COR-L47 (cell line): ENCODE measurements around the gene KCNMB4.

Experiments
- DNase-seq: peaks from one replicate; lab custom pipeline; 2025; lab: John Stamatoyannopoulos, UW

KCNMB4 gene

DNA sequence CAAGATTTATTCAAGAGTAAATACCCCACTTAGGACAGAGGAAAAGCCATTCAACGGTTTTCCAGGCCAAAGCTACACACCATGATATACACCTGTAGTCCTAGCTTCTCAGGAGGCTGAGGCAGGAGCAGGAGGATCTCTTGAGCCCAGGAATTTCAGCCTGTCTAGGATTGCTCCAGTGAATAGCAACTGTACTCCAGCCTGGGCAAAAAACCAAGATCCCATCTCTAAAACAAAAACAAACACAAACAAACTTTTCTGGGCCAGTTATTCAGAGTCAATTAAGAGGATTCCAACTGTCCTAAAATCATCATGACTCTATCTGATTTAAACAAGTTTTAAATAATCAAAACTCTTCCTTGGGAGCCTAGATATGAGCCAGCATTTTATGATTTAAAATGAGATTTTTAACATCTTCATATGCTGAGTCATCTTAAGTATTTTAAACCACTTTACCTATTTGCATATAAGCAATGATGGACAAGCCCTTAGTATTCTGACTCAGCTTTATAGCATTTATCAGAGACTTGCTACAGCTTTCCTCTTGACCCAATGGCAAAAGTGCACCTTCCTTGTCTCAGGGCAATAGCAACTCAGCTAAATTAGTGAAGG, 77.1 kb downstream of the KCNMB4 start:
- no peak for DNase-seq

DNA sequence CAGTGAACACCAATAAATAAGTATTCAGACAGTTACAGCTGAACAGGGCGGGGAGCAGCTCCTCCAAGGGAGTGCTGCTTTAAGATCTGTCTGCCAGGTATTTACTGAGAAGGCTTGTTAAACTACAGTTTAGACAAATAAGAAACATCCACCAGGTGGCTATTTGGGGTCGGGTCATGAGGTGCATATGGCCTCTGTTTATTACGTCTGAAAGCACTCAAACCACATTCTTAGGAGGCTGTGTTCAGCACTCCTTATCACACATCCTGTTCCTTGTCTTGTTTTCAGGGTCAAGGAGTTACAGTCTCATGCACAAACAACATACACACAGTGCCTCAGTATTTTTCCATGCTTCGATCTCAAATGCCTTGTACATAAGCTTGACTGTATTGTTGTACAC, 78.8 kb downstream of the KCNMB4 start:
- DNase-seq = no peak

DNA sequence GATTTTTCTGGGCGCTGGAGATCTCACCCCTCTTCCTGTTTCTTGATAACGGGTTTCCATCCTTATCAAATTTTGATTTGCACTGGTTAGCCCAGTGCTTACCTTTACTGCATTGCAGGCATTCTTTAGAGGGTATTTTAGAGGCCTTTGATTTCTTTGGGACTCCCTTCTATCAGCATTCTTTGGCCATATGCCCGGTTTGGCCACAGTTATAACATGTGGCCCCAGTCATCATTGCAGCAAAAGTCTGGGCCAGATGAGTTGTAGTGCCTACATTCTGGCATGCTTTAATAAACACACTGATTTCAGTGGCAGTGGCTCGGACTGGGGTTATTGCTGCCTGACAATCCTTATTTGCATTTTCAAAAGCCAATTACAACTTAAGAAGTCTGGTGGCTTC, 82.3 kb downstream of the KCNMB4 start:
- no peak for DNase-seq

DNA sequence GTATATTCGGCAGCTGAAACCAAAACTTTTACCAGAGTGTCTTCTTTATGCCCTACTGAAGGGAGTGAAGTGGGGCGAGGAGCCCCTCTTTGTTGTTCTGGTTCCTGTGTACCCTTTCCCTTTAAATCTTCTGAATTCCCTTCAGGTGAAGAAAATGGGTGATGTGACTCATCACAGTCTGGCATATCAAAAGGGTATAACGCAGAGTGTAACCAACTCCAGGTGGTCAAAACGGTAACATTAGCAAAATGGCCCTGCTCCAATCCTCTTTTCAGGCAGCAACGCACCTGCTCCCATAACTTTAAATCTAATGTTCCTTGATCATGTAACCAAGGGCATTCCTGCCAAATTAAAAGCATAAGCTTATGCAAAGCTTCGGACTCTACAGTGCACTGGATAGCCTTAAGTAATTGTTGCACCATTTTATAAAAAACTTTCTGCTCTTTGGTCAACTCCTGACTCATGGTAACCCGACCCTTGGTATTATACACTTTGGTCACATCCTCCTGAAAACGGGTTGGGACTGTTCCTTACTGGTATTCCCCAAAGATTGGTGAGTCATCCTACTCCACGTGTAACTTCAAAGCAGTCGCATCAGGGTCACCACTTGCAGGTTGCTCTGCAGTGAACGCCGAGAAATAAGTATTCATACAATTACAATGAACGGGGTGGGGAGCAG, 83.1 kb downstream of the KCNMB4 start:
- DNase-seq = peak; percentile 6

DNA sequence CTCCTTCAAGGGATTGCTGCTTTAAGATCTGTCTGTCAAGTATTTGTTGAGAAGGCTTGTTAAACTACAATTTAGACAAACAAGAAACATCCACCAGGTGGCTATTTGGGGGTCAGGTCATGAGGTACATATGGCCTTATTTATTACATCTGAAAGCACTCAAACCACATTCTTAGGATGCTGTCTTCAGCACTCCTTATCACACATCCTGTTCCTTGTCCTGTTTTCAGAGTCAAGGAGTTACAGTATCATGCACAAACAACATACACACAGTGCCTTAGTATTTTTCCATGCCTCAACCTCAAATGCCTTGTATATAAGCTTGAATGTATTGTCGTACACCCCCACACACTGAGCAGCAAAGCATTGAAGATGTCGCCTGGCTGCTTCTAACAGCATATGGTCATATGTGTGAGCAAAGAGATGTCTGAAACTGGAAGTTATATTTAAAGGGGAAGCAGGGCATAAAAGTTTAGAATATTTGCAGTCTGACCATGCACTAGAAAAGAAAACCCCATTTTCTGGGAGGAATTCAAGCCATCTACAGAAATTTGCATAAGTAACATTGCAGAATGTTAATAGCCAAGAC, 83.8 kb downstream of the KCNMB4 start:
- DNase-seq = no peak

DNA sequence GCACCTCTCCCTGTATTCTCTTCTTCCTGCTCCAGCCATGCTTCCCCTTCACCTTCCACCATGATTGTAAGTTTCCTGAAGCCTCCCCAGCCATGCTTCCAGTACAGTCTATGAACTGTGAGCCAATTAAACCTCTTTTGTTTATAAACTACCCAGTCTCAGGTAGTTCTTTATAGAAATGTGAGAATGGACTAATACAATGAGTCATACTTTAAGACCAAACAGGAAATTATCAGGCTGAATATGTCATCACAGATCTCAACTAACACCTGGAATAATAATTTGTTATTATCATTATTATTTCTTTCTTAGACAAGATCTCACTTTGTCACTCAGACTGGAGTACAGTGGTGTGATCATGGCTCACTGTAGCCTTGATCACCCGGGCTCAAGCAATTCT, 85.4 kb downstream of the KCNMB4 start:
- no peak for DNase-seq

DNA sequence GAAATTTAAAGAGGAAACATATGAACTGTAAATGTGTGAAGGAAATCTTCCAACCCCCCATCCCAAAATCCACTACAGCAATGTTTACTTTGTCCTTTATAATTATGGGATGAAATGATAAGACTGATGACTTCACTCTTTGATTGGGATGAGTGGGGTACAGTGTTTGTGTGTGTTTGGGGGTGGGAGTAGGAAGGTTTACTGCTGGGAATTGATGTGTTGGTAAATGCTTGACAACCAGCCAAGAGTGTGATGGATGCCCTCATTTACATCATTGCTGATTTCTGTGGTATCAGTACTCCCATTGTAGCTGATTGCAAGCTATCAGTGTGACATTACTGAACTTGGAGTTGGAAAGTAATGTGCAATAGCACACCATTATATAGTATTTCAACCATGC, 90.9 kb downstream of the KCNMB4 start:
- DNase-seq = no peak

DNA sequence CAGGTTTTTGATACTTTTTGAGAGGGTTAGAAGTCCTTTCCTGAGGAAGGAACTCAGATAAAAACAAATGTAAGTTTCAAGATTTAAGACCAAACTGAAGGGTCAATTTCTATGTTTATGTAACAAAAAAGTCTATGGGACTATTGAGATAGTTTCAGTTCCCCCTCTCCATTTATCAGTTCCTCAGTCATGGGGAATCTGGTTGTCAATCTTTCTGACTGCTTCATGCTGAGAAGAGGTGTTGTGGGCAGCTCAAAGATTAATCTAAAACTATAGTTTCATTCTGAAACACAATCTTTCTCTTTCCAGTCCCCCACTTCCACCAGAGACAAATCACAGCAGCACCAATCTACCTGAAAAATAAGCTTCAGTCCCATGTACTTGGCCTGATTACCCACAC, 93.7 kb downstream of the KCNMB4 start:
- no peak for DNase-seq

DNA sequence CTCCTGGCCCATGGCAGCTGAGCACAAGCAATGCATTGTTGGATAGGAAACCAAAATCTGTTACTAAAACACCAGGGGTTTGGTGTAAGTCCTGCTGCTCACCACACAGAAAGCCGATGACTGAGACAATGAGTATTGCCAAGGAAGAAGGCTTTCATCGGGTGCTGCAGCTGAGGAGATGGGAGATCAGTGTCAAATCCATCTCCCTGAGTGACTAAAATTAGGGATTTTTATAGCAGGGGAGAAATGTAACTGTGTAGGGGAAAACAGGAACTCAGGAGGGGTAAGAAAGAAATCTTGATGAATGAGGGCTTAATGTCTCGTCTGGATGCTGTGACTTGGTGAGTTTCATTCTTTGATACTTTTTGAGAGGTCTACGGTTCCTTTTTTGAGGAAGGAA, 97.9 kb downstream of the KCNMB4 start:
- no peak for DNase-seq

DNA sequence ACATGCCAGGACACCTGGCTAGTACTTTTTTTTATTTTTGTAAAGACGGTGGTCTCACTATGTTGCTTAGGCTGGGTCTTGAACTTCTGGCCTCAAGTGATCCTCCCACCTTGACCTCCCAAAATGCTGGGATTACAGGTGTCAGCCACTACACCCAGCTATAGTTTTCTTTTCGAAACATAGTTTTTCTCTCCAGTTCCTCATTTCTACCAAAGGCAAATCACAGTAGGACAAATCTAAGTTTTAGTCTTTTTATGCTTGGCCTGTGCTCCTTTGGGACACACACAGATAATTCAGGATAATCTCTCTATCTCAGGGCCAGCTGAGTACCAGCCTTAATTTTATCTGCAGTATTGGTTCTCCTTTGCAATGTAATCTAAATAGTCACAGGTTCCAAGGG, 100.7 kb downstream of the KCNMB4 start:
- no peak for DNase-seq

DNA sequence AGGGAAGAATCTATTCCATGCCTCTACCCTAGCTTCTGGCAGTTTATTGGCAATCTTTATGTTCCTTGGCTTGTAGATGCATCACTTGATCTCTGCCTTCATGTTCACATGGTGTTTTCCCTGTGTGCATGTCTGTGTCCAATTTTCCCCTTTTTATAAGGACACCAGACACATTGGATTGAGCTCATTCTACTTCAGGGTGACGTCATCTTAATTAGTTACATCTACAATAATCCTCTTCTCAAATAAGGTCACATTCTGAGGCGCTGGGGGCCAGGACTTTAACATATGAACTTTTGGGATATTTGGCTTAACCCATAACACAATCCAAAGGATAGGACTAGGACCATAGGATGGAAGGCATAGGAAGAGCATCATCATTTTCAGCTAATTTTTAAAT, 101.4 kb downstream of the KCNMB4 start:
- DNase-seq = no peak

DNA sequence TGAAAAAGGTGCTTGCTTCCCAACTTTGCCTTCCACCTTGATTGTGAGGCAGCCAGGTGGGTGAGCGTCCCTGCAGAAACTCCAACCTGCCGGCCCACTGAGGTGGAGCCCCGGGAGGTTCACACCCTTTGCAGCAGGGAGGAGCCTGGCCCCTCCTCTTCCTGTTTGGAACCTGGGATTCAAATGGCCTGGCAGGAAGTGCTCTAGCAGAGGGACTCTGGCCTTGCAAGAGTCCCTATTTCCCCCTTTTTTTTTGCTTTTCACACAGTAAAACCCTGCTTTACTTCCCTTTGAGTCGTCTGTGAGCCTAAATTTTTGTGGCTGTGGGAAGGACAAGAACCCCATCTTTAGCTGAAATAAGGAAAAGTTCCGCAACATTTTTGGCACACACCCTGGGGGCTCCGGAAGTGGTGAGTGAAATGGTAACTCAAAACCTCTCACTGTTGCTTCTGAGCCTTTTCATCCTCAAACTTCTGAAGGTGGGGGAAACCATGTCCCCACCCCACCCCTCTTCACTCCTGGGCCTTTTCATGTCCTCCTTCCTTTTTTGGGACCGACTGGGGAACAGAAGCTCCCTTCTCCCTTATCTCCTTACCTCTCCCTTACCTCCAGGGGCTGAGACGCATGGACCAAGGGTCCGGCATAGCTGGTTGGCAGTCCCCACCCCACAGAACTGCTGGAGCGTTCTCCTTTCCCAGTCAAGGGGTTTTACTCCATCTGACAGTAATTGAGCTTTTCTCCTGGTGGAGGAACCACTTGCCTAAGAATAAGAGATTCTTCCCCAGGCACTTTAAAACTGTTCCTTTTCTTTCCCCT, 102.0 kb downstream of the KCNMB4 start:
- no peak for DNase-seq

DNA sequence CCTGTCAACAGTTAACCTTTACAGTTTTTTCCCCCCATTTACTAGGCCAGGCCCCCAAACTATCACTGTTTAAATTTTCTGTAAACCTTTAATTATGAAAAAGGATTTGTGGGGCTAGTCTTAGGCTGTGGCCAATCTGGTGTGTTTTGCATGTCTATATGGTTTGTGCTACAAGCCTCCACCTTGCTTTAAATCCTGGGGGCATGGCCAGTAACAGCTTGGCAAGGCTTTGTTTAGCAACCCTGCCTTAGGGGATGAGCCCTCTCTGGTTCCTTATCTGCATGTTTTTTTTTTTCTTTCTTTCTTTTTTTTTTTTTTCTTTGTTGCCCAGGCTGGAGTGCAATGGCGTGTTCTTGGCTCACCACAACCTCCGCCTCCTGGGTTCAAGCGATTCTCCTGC, 102.7 kb downstream of the KCNMB4 start:
- DNase-seq = no peak

DNA sequence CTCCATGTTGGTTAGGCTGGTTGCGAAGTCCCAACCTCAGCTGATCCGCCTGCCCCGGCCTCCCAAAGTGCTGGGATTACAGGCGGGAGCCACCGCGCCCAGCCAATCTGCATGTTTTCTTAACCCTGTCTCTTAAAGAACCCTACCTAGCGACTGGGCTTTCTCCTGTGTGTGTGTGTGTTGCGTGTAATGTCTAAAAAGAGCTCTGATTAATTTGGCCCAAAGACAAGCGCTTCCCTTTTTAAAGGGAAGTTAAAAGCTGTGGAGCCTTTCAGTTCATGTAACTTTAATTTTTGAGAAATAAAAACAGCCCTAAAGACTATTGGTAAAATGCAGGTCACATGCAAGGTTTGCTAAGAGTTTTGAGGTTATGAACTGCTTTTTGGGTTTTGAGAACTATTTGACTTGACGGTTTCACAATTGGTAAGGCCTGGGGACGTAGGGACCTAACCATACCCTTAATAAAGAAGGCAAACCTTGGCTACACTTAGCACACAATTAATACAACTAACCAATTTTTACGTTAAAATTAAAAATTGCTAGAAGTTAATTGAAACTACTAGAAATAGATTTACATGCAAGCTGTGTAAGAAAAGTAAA, 103.2 kb downstream of the KCNMB4 start:
- no peak for DNase-seq

DNA sequence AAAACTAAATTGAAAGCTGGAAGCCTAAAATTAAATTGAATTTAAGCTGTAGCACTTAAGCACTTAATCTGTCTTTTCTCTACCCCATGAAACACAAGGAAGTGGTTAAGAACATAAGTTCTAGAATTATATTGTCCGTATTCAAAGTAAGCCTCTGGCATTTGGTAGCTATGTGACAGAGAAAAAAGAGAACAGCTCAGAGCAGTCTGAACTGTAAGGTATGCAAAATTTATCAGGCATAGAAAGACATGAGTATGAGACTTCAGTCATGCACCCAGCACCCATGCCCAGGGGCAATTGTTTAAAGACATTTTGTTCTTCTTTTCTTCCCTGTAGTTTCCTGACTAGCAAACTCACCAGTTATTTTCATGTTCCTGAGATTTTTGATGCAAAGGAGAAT, 116.7 kb downstream of the KCNMB4 start:
- DNase-seq = no peak
